SK-N-SH treated with all-trans-retinoic acid at 6 μM for 48 hours (cell line): ENCODE measurements around the gene LSAMP.

Experiments used
- ATAC-seq: fragments of 200-7000 bp; cut with Tn5 transposase; 3 replicates; pipeline ENCODE4 v1.9.1; 2020; ENCODE audit warnings: mild to moderate bottlenecking, moderate library complexity
- ARNTL ChIP-seq: fragments of 450-650 bp; formaldehyde crosslinking; IDR thresholded peaks from 2 replicates; pipeline ENCODE4 v1.5.0; 2020; ENCODE audit warnings: low read depth, mild to moderate bottlenecking, moderate library complexity, borderline replicate concordance
- BACH2 ChIP-seq: fragments of 250-450 bp; sonication (Bioruptor Pico); IDR thresholded peaks from 2 replicates; pipeline ENCODE4 v1.9.0; 2021; ENCODE audit warnings: mild to moderate bottlenecking, borderline replicate concordance
- CREB5 ChIP-seq: fragments of 250-450 bp; sonication (Bioruptor Pico); IDR thresholded peaks from 2 replicates; pipeline ENCODE4 v1.5.1; 2020; ENCODE audit warnings: low read depth, mild to moderate bottlenecking, moderate library complexity
- CSDC2 ChIP-seq: fragments of 250-450 bp; sonication (Bioruptor Pico); IDR thresholded peaks from 2 replicates; pipeline ENCODE4 v1.5.0; 2020; ENCODE audit warnings: mild to moderate bottlenecking, moderate library complexity
- ESRRG ChIP-seq: fragments of 250-450 bp; sonication (Bioruptor Pico); IDR thresholded peaks from 2 replicates; pipeline ENCODE4 v1.6.1; 2021; ENCODE audit warnings: mild to moderate bottlenecking
- GLIS3 ChIP-seq: fragments of 250-450 bp; sonication (Bioruptor Pico); IDR thresholded peaks from 2 replicates; pipeline ENCODE4 v1.5.0; 2020; ENCODE audit warnings: mild to moderate bottlenecking, moderate library complexity
- ISL1 ChIP-seq: fragments of 250-450 bp; sonication (Bioruptor Pico); IDR thresholded peaks from 2 replicates; pipeline ENCODE4 v2.1.2; 2022; ENCODE audit warnings: mild to moderate bottlenecking, moderate library complexity
- OSR1 ChIP-seq: fragments of 250-450 bp; sonication (Bioruptor Pico); IDR thresholded peaks from 2 replicates; pipeline ENCODE4 v1.8.0; 2022; ENCODE audit warnings: moderate library complexity, mild to moderate bottlenecking, inconsistent platforms
- PATZ1 ChIP-seq: fragments of 250-450 bp; sonication (Bioruptor Pico); IDR thresholded peaks from 2 replicates; pipeline ENCODE4 v1.8.0; 2020; ENCODE audit warnings: mild to moderate bottlenecking, moderate library complexity, borderline replicate concordance
- PPARA ChIP-seq: fragments of 250-450 bp; sonication (Bioruptor Pico); IDR thresholded peaks from 2 replicates; pipeline ENCODE4 v1.5.0; 2020; ENCODE audit warnings: mild to moderate bottlenecking, borderline replicate concordance
- RARB ChIP-seq: fragments of 250-450 bp; sonication (Bioruptor Pico); IDR thresholded peaks from 2 replicates; pipeline ENCODE4 v1.8.0; 2021; ENCODE audit warnings: mild to moderate bottlenecking, moderate library complexity
- SNAI2 ChIP-seq: fragments of 250-450 bp; sonication (Bioruptor Pico); IDR thresholded peaks from 2 replicates; pipeline ENCODE4 v1.5.0; 2020; ENCODE audit warnings: mild to moderate bottlenecking, moderate library complexity
- TCF4 ChIP-seq: fragments of 250-450 bp; sonication (Bioruptor Pico); IDR thresholded peaks from 2 replicates; pipeline ENCODE4 v1.8.0; 2021; ENCODE audit warnings: mild to moderate bottlenecking, moderate library complexity, borderline replicate concordance
- TOX ChIP-seq: fragments of 250-450 bp; sonication (Bioruptor Pico); IDR thresholded peaks from 2 replicates; pipeline ENCODE4 v1.8.0; 2021; ENCODE audit warnings: mild to moderate bottlenecking, moderate library complexity, borderline replicate concordance
- TSHZ2 ChIP-seq: fragments of 250-450 bp; sonication (Bioruptor Pico); IDR thresholded peaks from 2 replicates; pipeline ENCODE4 v1.5.0; 2020; ENCODE audit warnings: mild to moderate bottlenecking, moderate library complexity
- ZC3H10 ChIP-seq: fragments of 250-450 bp; sonication (Bioruptor Pico); IDR thresholded peaks from 2 replicates; pipeline ENCODE4 v1.5.1; 2021; ENCODE audit warnings: mild to moderate bottlenecking, moderate library complexity
- ZFP3 ChIP-seq: fragments of 250-450 bp; sonication (Bioruptor Pico); IDR thresholded peaks from 2 replicates; pipeline ENCODE4 v1.5.0; 2020; ENCODE audit warnings: mild to moderate bottlenecking, moderate library complexity
- ZNF565 ChIP-seq: fragments of 450-650 bp; formaldehyde crosslinking; conservative IDR thresholded peaks from 2 replicates; pipeline ENCODE4 v1.5.0; 2020; ENCODE audit warnings: low read depth, mild to moderate bottlenecking, moderate library complexity
- ZNF70 ChIP-seq: fragments of 450-650 bp; formaldehyde crosslinking; IDR thresholded peaks from 2 replicates; pipeline ENCODE4 v1.5.0; 2020; ENCODE audit warnings: mild to moderate bottlenecking, moderate library complexity
- ZNF8 ChIP-seq: fragments of 450-650 bp; formaldehyde crosslinking; IDR thresholded peaks from 2 replicates; pipeline ENCODE4 v1.5.0; 2020; ENCODE audit warnings: mild to moderate bottlenecking, moderate library complexity
- TF ChIP-seq, protein P1 (sequence below): fragments of 250-450 bp; sonication (Bioruptor Pico); IDR thresholded peaks from 2 replicates; pipeline ENCODE4 v1.8.0; 2021; ENCODE audit warnings: low read depth, mild to moderate bottlenecking, moderate library complexity, borderline replicate concordance
- TF ChIP-seq, protein P2 (sequence below): fragments of 250-450 bp; sonication (Bioruptor Pico); IDR thresholded peaks from 2 replicates; pipeline ENCODE4 v1.5.1; 2021; ENCODE audit warnings: mild to moderate bottlenecking, moderate library complexity

Gene LSAMP

GRCh38 chr3:116394365-116394764 is 50.9 kb downstream of the LSAMP start:
- no peak for ATAC-seq
- TF ChIP-seq ZC3H10 (no peak), ZNF565 (no peak), SNAI2 (no peak), RARB (CRISPR knock-in tag) (no peak), ZNF8 (CRISPR knock-in tag) (no peak)

GRCh38 chr3:116393199-116393598 is 52.1 kb downstream of the LSAMP start:
- no peak for TF ChIP-seq CREB5
- TF ChIP-seq ZNF70, result no peak
- TF ChIP-seq ESRRG, result no peak
- TF ChIP-seq ISL1 (CRISPR knock-in tag), result no peak
- TF ChIP-seq PATZ1 (CRISPR knock-in tag), result no peak
- no peak for TF ChIP-seq TOX (CRISPR knock-in tag)
- TF ChIP-seq ARNTL (CRISPR knock-in tag), result no peak
- TF ChIP-seq ZNF565, result no peak
- no peak for ATAC-seq

DNA sequence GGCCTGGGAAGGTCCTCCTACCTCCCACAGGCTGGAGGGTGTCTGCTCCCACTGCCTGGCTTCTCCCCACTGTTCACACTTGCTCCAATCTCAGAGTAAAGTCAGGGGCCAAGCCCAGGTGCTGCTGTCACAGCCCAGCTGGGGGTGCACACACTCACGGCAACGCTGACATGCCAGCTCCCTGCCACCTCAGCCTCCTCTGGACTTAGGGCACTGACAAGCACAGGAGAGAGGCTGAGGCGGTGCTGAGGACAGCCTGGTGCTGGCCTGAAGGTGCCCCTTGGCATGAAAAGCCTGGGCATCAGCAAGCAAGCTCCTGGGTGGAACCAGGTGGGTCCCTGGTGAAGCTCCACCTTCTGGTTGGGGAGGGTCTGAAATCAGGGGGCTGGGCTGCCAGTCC is 53.0 kb downstream of the LSAMP start:
- no peak for ATAC-seq
- TF ChIP-seq ZC3H10 (no peak), OSR1 (CRISPR knock-in tag) (no peak), ZNF565 (no peak), RARB (CRISPR knock-in tag) (no peak), TSHZ2 (CRISPR knock-in tag) (no peak), CREB5 (no peak), GLIS3 (CRISPR knock-in tag) (no peak), ARNTL (CRISPR knock-in tag) (no peak), TCF4 (CRISPR knock-in tag) (no peak), ZNF70 (no peak), ZFP3 (no peak), SNAI2 (no peak), PATZ1 (CRISPR knock-in tag) (no peak), CSDC2 (CRISPR knock-in tag) (no peak), PPARA (CRISPR knock-in tag) (no peak), BACH2 (CRISPR knock-in tag) (no peak), ZNF8 (CRISPR knock-in tag) (no peak)
- TF ChIP-seq, protein P1, sequence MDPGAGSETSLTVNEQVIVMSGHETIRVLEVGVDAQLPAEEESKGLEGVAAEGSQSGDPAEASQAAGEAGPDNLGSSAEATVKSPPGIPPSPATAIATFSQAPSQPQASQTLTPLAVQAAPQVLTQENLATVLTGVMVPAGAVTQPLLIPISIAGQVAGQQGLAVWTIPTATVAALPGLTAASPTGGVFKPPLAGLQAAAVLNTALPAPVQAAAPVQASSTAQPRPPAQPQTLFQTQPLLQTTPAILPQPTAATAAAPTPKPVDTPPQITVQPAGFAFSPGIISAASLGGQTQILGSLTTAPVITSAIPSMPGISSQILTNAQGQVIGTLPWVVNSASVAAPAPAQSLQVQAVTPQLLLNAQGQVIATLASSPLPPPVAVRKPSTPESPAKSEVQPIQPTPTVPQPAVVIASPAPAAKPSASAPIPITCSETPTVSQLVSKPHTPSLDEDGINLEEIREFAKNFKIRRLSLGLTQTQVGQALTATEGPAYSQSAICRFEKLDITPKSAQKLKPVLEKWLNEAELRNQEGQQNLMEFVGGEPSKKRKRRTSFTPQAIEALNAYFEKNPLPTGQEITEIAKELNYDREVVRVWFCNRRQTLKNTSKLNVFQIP, result no peak
- TF ChIP-seq, protein P2, sequence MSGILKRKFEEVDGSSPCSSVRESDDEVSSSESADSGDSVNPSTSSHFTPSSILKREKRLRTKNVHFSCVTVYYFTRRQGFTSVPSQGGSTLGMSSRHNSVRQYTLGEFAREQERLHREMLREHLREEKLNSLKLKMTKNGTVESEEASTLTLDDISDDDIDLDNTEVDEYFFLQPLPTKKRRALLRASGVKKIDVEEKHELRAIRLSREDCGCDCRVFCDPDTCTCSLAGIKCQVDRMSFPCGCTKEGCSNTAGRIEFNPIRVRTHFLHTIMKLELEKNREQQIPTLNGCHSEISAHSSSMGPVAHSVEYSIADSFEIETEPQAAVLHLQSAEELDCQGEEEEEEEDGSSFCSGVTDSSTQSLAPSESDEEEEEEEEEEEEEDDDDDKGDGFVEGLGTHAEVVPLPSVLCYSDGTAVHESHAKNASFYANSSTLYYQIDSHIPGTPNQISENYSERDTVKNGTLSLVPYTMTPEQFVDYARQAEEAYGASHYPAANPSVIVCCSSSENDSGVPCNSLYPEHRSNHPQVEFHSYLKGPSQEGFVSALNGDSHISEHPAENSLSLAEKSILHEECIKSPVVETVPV (CRISPR knock-in tag), result no peak
